ENCODE data around the gene TBCD.

The TBCD gene

GRCh38 chr17:82989881-82990280, 238.0 kb downstream of the TBCD start:
- TF ChIP-seq CTCF (IDR thresholded peaks at IDR 0.05) (no peak), ZFX (IDR thresholded peaks at IDR 0.05; ENCODE audit: borderline replicate concordance) (no peak)
- H3K27ac ChIP-seq: no peak overlapping the region

- TF ChIP-seq ZFX (IDR thresholded peaks at IDR 0.05; ENCODE audit: borderline replicate concordance): no peak
- TF ChIP-seq CTCF (IDR thresholded peaks at IDR 0.05): no peak
- no peak overlapping the region for H3K27ac ChIP-seq
These were observed 241.1 kb downstream of the TBCD start for GRCh38 chr17:82993005-82993404.

Measured in 22Rv1 (cell line).